ENCODE data around the gene LRRC8C. TPM values are rescaled to one million over a fixed set of nuclear protein-coding genes. Genes with fewer than 3 reads are reported as not detected.

LRRC8C gene
- total and polyA plus RNA-seq, 8 donors, result 0.63 to 3.5 (median 1.1) TPM

DNA sequence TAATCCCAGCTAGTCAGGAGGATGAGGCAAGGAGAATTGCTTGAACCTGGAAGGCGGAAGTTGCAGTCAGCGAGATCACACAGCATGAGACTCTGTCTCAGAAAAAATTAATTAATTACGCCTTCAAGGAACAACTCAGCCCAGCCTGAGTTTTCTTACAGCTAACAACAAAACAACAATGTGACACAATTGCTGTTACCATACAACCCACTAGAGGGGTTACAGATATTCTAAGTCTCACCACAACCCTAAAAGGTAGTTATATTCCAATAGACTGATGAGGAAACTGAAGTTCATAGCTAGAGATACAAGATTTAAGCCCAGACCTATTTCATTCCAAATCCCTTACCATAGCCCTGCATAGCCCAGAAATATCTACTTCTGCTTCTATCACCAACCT lies 2.9 kb upstream of the LRRC8C start:
- Histone ChIP-seq H3K36me3 (no peaks in the 10 kb centered on the region), H3K27me3 (no peaks in the 10 kb centered on the region), H3K4me1 (peaks cover 0 to 8% (median 5%) of the 10 kb centered on the region in 3 donors), H3K4me3 (no peak overlapping the region), H3K9me3 (no peaks in the 10 kb centered on the region), H3K27ac (no peak overlapping the region)
- FAIRE-seq (no peak), ATAC-seq (no peak), DNase-seq (no peak)
- WGBS, 2 donors, result 95 to 96% methylated on average over 3 of the region's 3 CpGs
- intact Hi-C loops (cut with DNase I), result loop anchor here in 1 of 3 donors (10.0 kb wide), 1 partner anchor 135 kb away; no protein-coding TSS in a partner anchor
- TF ChIP-seq, protein P1, sequence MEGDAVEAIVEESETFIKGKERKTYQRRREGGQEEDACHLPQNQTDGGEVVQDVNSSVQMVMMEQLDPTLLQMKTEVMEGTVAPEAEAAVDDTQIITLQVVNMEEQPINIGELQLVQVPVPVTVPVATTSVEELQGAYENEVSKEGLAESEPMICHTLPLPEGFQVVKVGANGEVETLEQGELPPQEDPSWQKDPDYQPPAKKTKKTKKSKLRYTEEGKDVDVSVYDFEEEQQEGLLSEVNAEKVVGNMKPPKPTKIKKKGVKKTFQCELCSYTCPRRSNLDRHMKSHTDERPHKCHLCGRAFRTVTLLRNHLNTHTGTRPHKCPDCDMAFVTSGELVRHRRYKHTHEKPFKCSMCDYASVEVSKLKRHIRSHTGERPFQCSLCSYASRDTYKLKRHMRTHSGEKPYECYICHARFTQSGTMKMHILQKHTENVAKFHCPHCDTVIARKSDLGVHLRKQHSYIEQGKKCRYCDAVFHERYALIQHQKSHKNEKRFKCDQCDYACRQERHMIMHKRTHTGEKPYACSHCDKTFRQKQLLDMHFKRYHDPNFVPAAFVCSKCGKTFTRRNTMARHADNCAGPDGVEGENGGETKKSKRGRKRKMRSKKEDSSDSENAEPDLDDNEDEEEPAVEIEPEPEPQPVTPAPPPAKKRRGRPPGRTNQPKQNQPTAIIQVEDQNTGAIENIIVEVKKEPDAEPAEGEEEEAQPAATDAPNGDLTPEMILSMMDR (IDR thresholded peaks at IDR 0.05), result no peak

DNA sequence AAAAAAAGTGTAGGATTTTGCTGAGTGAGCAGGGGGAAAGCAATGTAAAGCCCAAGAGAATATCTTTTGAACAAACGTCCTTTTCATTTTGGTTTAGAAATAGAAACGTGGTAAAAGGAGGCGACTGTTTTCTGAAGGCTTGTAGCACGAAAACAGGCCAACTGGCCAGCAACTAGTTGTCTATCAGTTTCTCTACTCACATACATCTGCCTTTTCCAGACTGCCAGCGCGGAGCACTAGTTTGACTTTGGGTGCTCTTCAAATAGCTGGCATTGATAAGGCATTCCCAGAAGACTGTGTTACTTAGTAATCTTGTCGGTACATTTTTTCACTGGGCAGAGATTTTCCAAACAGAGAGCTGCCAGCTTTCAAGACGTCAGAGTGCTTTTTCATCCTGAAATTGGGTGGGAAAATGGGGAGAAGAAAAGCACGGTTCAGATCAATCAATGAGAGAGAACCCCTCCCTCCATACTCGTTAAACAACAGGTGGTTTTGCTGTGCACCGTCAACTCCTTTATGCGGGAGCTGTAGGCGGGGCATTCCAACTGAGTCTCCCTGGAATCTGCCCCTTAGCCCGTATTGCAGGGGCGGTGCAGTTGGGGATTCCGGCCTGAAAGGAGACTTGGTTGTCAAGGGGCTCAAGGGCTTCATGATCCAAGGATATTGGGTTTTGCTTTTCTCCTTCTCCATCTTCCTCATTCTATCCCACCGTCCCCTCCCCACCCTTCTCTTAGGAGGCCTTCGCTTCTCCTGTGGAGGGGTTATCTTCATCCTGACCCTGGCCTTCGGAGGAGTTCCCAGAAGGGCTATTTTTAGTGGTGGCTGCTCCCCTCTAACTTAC lies 884 bp upstream of the LRRC8C start:
- Histone ChIP-seq H3K27ac (peak overlapping the region; percentile 22 to 75 (median 60)), H3K4me1 (peaks cover 0 to 8% (median 5%) of the 10 kb centered on the region in 3 donors), H3K36me3 (no peaks in the 10 kb centered on the region), H3K4me3 (peak overlapping the region; percentile 78 to 90 (median 81)), H3K27me3 (no peaks in the 10 kb centered on the region), H3K9me3 (no peaks in the 10 kb centered on the region)
- WGBS, 2 donors, result 9% methylated on average over 19 of the region's 19 CpGs
- DNase-seq (peak in 1 of 6 donors; percentile 59), ATAC-seq (peak; percentile 15 to 41 (median 20)), FAIRE-seq (no peak)
- TF ChIP-seq, protein P1 (IDR thresholded peaks at IDR 0.05), result no peak
- intact Hi-C loops (cut with DNase I), result loop anchor here in 1 of 3 donors (10.0 kb wide), 1 partner anchor 133 kb away; no protein-coding TSS in a partner anchor

DNA sequence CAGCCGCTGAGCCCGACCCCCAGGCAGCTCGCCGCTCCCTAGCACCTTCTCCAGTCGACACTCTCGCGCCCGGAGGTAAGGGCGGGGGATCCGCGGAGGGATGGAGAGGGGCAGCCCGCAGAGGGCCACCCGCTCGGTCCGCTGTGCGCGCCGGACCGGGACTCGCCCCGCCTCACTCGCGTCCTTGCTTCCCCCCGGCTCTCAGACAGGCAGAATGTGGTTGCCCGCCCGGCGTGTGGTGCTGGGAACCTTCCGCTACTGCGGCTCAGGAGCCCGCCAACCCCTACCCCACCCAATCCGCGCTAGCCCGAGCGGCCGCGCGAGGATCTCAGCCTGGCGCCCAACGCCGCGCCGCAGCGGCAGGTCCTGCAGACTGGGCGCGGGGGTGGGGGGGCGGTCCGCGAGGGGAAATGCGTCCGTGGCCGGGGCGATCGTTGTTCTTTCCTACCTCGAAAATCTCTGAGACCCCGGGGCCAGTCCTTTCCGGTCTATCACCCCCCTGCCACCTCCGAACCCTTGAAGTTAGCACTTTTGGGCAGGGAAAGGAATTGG lies 404 bp downstream of the LRRC8C start:
- H3K9me3 ChIP-seq, result no peaks in the 10 kb centered on the region
- intact Hi-C loops (cut with DNase I), result loop anchor here in 1 of 3 donors (10.0 kb wide), 1 partner anchor 131 kb away; no protein-coding TSS in a partner anchor
- peak overlapping the region; percentile 78 to 90 (median 81) for H3K4me3 ChIP-seq
- FAIRE-seq (no peak), ATAC-seq (peak; percentile 64 to 77 (median 73)), DNase-seq (peak; percentile 34 to 79 (median 36))
- peak overlapping the region; percentile 40 to 80 (median 68) for H3K27ac ChIP-seq
- WGBS, 2 donors, result 0 to 1% methylated on average over 35 to 57 of the region's 57 CpGs
- H3K36me3 ChIP-seq, result no peaks in the 10 kb centered on the region
- TF ChIP-seq, protein P1 (IDR thresholded peaks at IDR 0.05), result no peak
- H3K4me1 ChIP-seq, result peaks cover 0 to 8% (median 5%) of the 10 kb centered on the region in 3 donors
- H3K27me3 ChIP-seq, result no peaks in the 10 kb centered on the region

DNA sequence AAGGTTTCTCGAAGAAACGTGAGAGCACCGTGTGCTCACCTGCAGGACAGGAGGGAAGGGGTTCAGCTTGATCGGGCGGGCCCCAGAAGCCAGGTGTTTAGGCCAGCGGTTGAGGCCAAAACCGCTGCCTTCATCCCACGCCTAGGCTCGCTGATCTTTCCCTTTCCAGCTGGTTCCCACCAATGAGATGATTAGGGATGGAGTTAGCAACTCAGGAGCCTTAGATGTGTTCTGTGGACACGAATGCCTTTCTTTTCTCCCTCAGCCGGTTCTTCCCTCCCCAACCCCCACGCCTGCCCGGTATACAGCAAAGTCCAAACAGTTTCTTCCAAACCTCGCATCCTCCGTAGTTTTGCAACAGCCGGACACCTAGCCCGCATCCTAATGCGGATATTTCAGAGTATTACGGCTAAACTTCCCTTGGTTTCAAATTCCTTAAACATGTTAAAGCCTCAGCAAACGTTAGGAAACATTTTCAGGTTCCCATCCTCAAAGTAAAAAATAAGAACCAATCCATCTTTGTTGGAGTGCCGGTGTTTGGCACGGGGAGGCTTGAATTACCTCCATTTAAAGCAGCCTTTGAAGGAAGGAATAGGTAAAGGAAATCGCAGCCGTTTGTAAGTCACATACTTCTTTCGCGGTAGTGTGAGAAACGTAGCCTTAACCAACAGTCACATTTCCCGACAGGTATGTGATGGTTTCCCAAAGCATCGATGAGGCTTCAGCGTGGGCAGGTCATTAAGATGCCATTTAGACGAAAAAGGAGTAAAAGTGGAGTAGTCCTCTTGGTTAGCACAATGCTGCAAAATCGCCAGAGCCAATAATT lies 1.1 kb downstream of the LRRC8C start:
- no peak for FAIRE-seq

More for the DNA sequence above, 1.1 kb downstream of the LRRC8C start:
- TF ChIP-seq, protein P1 (IDR thresholded peaks at IDR 0.05), result no peak
- ATAC-seq (peak; percentile 6 to 12 (median 10)), DNase-seq (peak in 2 of 6 donors; percentile 22 to 32)
- intact Hi-C loops (cut with DNase I), result loop anchor here in 1 of 3 donors (10.0 kb wide), 1 partner anchor 131 kb away; no protein-coding TSS in a partner anchor
- Histone ChIP-seq H3K36me3 (no peaks in the 10 kb centered on the region), H3K4me3 (peak overlapping the region; percentile 78 to 90 (median 81)), H3K27ac (peak overlapping the region in 2 of 4 donors; percentile 75 to 80), H3K4me1 (peaks cover 0 to 8% (median 5%) of the 10 kb centered on the region in 3 donors), H3K27me3 (no peaks in the 10 kb centered on the region), H3K9me3 (no peaks in the 10 kb centered on the region)
- WGBS, 2 donors, result 8 to 14% methylated on average over 32 of the region's 32 CpGs
